H1 (cell line): Measurements from ENCODE around the gene RABGAP1. TPM values are rescaled to one million over a fixed set of nuclear protein-coding genes. Genes with fewer than 3 reads are reported as not detected.

Source experiments
- CTCF ChIA-PET: fragments of 300-600 bp; sonication (Branson Sonifier 250); formaldehyde crosslinking; loops from one replicate; lab custom pipeline; 2021; ENCODE audit not compliant: partially characterized antibody; lab: Charles Lee
- POLR2A ChIA-PET: fragments of 300-600 bp; sonication (Branson Sonifier 250); formaldehyde crosslinking; loops from one replicate; lab custom pipeline; 2021; ENCODE audit warnings: inconsistent platforms; ENCODE audit not compliant: partially characterized antibody; lab: Charles Lee
- DNase-seq, 2 experiments: peaks; one replicate each; pipeline versions ENCODE4 v3.0.0 to v3.0.0-alpha.2; 2010 to 2022; ENCODE audit warnings: low spot score in 2 of 2, low read depth in 1 of 2, mixed read lengths in 1 of 2
- FAIRE-seq: peaks from 2 replicates; lab custom pipeline; 2011; peaks lifted over from hg19 to GRCh38; lab: Jason Lieb, UNC
- H2AFZ ChIP-seq: 2 replicates; pipeline ENCODE4 v1.8.1; 2012; ENCODE audit warnings: low read length, inconsistent platforms
- H2AK5ac ChIP-seq: 2 replicates; pipeline ENCODE4 v1.6.1; 2013; ENCODE audit warnings: low read depth, low read length
- H2BK120ac ChIP-seq: replicated peaks from 2 replicates; pipeline ENCODE3; 2013; ENCODE audit warnings: low read depth, low read length, inconsistent platforms
- H2BK12ac ChIP-seq: 2 replicates; pipeline ENCODE4 v1.6.1; 2013; ENCODE audit warnings: low read depth, low read length
- H2BK15ac ChIP-seq: 2 replicates; pipeline ENCODE4 v1.6.1; 2013; ENCODE audit warnings: low read length
- H2BK20ac ChIP-seq: 2 replicates; pipeline ENCODE4 v1.6.1; 2013; ENCODE audit warnings: low read length
- H2BK5ac ChIP-seq: 2 replicates; pipeline ENCODE4 v1.6.1; 2013; ENCODE audit warnings: low read depth, low read length
- H3K14ac ChIP-seq: 2 replicates; pipeline ENCODE4 v1.6.1; 2013; ENCODE audit warnings: inconsistent platforms; ENCODE audit not compliant: insufficient read length
- H3K18ac ChIP-seq: 2 replicates; pipeline ENCODE4 v1.6.1; 2013; ENCODE audit warnings: low read length; ENCODE audit errors: extremely low read depth
- H3K23ac ChIP-seq: 2 replicates; pipeline ENCODE4 v1.6.1; 2013; ENCODE audit warnings: inconsistent platforms; ENCODE audit not compliant: insufficient read length
- H3K23me2 ChIP-seq: 2 replicates; pipeline ENCODE4 v1.6.1; 2013; ENCODE audit warnings: low read depth, low read length
- H3K27ac ChIP-seq: 2 replicates; pipeline ENCODE4 v1.6.1; 2011; ENCODE audit warnings: low read depth, low read length, inconsistent platforms
- H3K27me3 ChIP-seq, 4 experiments: replicated peaks in 1 of 4; 1 replicate in 1 of 4; 2 replicates in 3 of 4; pipeline versions ENCODE4 v1.6.1 to v1.8.1; 2011 to 2013; ENCODE audit warnings: low read length in 3 of 4, mild to moderate bottlenecking in 3 of 4, inconsistent platforms in 2 of 4, mixed read lengths in 2 of 4, moderate library complexity in 1 of 4; ENCODE audit not compliant: control insufficient read depth in 3 of 4, insufficient read depth in 3 of 4; ENCODE audit errors: extremely low read depth in 1 of 4
- H3K36me3 ChIP-seq, 4 experiments: 2 replicates each; pipeline versions ENCODE4 v1.6.1 to v1.8.1; 2011 to 2013; ENCODE audit warnings: mild to moderate bottlenecking in 4 of 4, low read length in 3 of 4, moderate library complexity in 2 of 4, control low read depth in 1 of 4, inconsistent platforms in 1 of 4; ENCODE audit not compliant: insufficient read depth in 4 of 4, control insufficient read depth in 2 of 4
- H3K4ac ChIP-seq: replicated peaks from 2 replicates; pipeline ENCODE3; 2013; ENCODE audit warnings: low read length, low read depth, mixed read lengths, inconsistent platforms; ENCODE audit not compliant: insufficient read length
- H3K4me1 ChIP-seq, 4 experiments: replicated peaks in 1 of 4; 1 replicate in 1 of 4; 2 replicates in 3 of 4; pipeline versions ENCODE4 v1.6.1 to v1.8.1; 2011 to 2013; ENCODE audit warnings: low read length in 3 of 4, inconsistent platforms in 2 of 4, mixed read lengths in 1 of 4; ENCODE audit not compliant: insufficient read depth in 4 of 4, control insufficient read depth in 3 of 4
- H3K4me2 ChIP-seq, 2 experiments: 2 replicates each; pipeline versions ENCODE4 v1.6.1 to v1.8.1; 2011 to 2013; ENCODE audit warnings: low read depth in 2 of 2, low read length in 2 of 2, control low read depth in 1 of 2, inconsistent platforms in 1 of 2, mild to moderate bottlenecking in 1 of 2; ENCODE audit not compliant: insufficient read depth in 1 of 2
- H3K4me3 ChIP-seq, 4 experiments: fragments of 200-600, 300-600 bp in 1 of 4; sonication (generic), shearing (Covaris generic), sonication (Bioruptor Twin) in 1 of 4; 2 replicates each; pipeline versions ENCODE4 v1.5.1 to v1.8.1; 2011 to 2016; ENCODE audit warnings: low read length in 4 of 4, low read depth in 3 of 4, control low read depth in 2 of 4, inconsistent platforms in 2 of 4, mild to moderate bottlenecking in 2 of 4, mixed read lengths in 1 of 4, moderate library complexity in 1 of 4; ENCODE audit not compliant: insufficient read depth in 2 of 4; ENCODE audit errors: extremely low read depth in 1 of 4
- H3K56ac ChIP-seq: replicated peaks from 2 replicates; pipeline ENCODE3; 2013; ENCODE audit warnings: low read depth, mild to moderate bottlenecking, mixed read lengths, low read length, inconsistent platforms; ENCODE audit not compliant: insufficient read length
- H3K79me1 ChIP-seq: 2 replicates; pipeline ENCODE4 v1.6.1; 2013; ENCODE audit warnings: low read depth, low read length, control low read depth
- H3K79me2 ChIP-seq, 2 experiments: 2 replicates each; pipeline versions ENCODE4 v1.6.1 to v1.8.1; 2012 to 2013; ENCODE audit warnings: low read length in 2 of 2, mild to moderate bottlenecking in 2 of 2, inconsistent platforms in 1 of 2; ENCODE audit not compliant: insufficient read depth in 2 of 2, control insufficient read depth in 1 of 2
- H3K9ac ChIP-seq, 4 experiments: replicated peaks in 1 of 4; 1 replicate in 1 of 4; 2 replicates in 3 of 4; pipeline versions ENCODE4 v1.6.1 to v1.8.1; 2011 to 2013; ENCODE audit warnings: low read depth in 3 of 4, low read length in 3 of 4, control low read depth in 2 of 4, mild to moderate bottlenecking in 2 of 4, moderate library complexity in 2 of 4, inconsistent platforms in 1 of 4; ENCODE audit errors: extremely low read depth in 1 of 4
- H3K9me3 ChIP-seq, 2 experiments: 2 replicates each; pipeline versions ENCODE4 v1.6.1 to v1.8.1; 2012 to 2013; ENCODE audit warnings: mild to moderate bottlenecking in 2 of 2, moderate library complexity in 2 of 2, control low read depth in 1 of 2, inconsistent platforms in 1 of 2, low read depth in 1 of 2, low read length in 1 of 2, mixed read lengths in 1 of 2; ENCODE audit not compliant: insufficient read depth in 2 of 2
- H4K20me1 ChIP-seq, 2 experiments: replicated peaks in 1 of 2; 2 replicates each; pipeline versions ENCODE3 to v1.8.1; 2011 to 2013; ENCODE audit warnings: inconsistent platforms in 2 of 2, low read length in 2 of 2, mild to moderate bottlenecking in 1 of 2; ENCODE audit not compliant: insufficient read depth in 2 of 2, control insufficient read depth in 1 of 2
- H4K5ac ChIP-seq: 2 replicates; pipeline ENCODE4 v1.6.1; 2013; ENCODE audit warnings: low read length, low read depth, mixed read lengths, inconsistent platforms; ENCODE audit not compliant: insufficient read length
- H4K8ac ChIP-seq: 2 replicates; pipeline ENCODE4 v1.8.0; 2013; ENCODE audit warnings: mild to moderate bottlenecking, moderate library complexity, low read length, inconsistent platforms; ENCODE audit not compliant: insufficient read depth; ENCODE audit errors: extremely low read depth
- H4K91ac ChIP-seq: replicated peaks from 2 replicates; pipeline ENCODE3; 2013; ENCODE audit warnings: low read length, mixed read lengths, inconsistent platforms; ENCODE audit not compliant: insufficient read length
- CBX5 ChIP-seq: fragments of 300-800, 300-1000 bp; sonication (generic); IDR thresholded peaks from 2 replicates; pipeline ENCODE4 v1.7.1; 2016; ENCODE audit warnings: antibody characterized with exemption, low read length, low read depth
- CREB1 ChIP-seq: IDR thresholded peaks from 2 replicates; pipeline ENCODE4 v1.6.1; 2012; ENCODE audit warnings: inconsistent platforms
- JUND ChIP-seq: IDR thresholded peaks from 2 replicates; pipeline ENCODE4 v1.6.1; 2011; ENCODE audit warnings: mild to moderate bottlenecking, improper control_type of control experiment, low read length
- PHF8 ChIP-seq: fragments of 200-600 bp; sonication (generic); conservative IDR thresholded peaks from 2 replicates; pipeline ENCODE4 v1.7.1; 2012; ENCODE audit warnings: low read depth, mild to moderate bottlenecking, inconsistent platforms, low read length, moderate library complexity
- RXRA ChIP-seq: IDR thresholded peaks from 2 replicates; pipeline ENCODE4 v1.6.1; 2011; ENCODE audit warnings: low read depth, mild to moderate bottlenecking, low read length, moderate library complexity; ENCODE audit not compliant: insufficient read depth
- WGBS, 2 experiments: shearing (Covaris generic) in 1 of 2; methylation state at CpG; one replicate each; pipeline versions ENCODE4 v1.1.6 to v1.1.7; 2013 to 2015; ENCODE audit warnings: low lambda C conversion rate in 2 of 2, mixed read lengths in 2 of 2, inconsistent platforms in 1 of 2, low coverage in 1 of 2, missing lambda C conversion rate in 1 of 2; ENCODE audit not compliant: insufficient replicate concordance in 2 of 2, insufficient coverage in 1 of 2, insufficient read length in 1 of 2; ENCODE audit errors: extremely low coverage in 1 of 2, missing lambda C conversion rate in 1 of 2; 5-methylcytosine and 5-hydroxymethylcytosine counted together
- polyA plus RNA-seq, 7 experiments: library from polyadenylated mRNA; depleted of rRNA in 3 of 7; stranded (reverse) in 5 of 7; unstranded in 2 of 7; fragments of >200 nt in 5 of 7; fragments of 200-250 nt in 2 of 7; gene quantifications; 1 replicate in 5 of 7; 2 replicates in 1 of 7; 4 replicates in 1 of 7; pipeline versions ENCODE4 v1.2.1 to v1.2.3, GENCODE V29; 2011 to 2013; ENCODE audit warnings: missing spikeins in 2 of 7, mixed read lengths in 2 of 7
- total RNA-seq: library from RNA; stranded (reverse); fragmentation: NEBNext Ultra II Directional; extraction: Animal tissue kit (Norgen Biotek cat#: 25700); gene quantifications from 2 replicates; pipeline ENCODE4 v1.2.1, GENCODE V29; 2021
- TF ChIP-seq, protein P1 (sequence below): IDR thresholded peaks from 2 replicates; pipeline ENCODE4 v1.6.1; 2011; ENCODE audit warnings: low read length, improper control_type of control experiment
- TF ChIP-seq, protein P2 (sequence below): IDR thresholded peaks from 2 replicates; pipeline ENCODE4 v1.6.1; 2012; ENCODE audit warnings: low read length, inconsistent platforms

RABGAP1 gene
- total and polyA plus RNA-seq, 2 of the 8 experiments (the other 6 are each of a cell fraction or from before 2014, with no cell fraction given) = 15.7 to 38.3 TPM

DNA sequence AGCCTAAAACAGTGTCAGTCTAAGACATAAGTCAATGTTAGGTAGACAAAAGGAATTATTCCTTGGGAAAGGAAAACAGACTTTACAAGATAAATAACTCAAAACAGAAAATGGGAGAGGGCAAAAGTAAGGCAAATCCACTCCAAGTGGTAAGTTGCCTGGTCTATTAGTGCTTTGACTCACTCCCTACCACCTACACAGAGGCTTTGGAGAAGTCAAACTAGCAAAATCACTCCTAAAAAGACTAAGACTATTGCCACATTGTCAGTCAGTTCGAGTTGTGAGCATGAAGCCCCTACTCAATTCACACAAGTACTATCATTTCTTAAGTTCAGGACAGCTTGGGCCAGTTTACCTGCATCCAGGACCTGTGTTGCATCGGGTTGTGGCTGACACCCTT lies 22.5 kb upstream of the RABGAP1 start:
- H3K4me2 ChIP-seq = no peak overlapping the region
- no peak overlapping the region for H4K5ac ChIP-seq
- H3K56ac ChIP-seq = no peak overlapping the region
- FAIRE-seq (no peak), DNase-seq (no peak)
- TF ChIP-seq JUND (no peak), CREB1 (no peak), CBX5 (no peak), PHF8 (no peak), RXRA (no peak)
- TF ChIP-seq, protein P1, sequence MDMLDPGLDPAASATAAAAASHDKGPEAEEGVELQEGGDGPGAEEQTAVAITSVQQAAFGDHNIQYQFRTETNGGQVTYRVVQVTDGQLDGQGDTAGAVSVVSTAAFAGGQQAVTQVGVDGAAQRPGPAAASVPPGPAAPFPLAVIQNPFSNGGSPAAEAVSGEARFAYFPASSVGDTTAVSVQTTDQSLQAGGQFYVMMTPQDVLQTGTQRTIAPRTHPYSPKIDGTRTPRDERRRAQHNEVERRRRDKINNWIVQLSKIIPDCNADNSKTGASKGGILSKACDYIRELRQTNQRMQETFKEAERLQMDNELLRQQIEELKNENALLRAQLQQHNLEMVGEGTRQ = no peak
- TF ChIP-seq, protein P2, sequence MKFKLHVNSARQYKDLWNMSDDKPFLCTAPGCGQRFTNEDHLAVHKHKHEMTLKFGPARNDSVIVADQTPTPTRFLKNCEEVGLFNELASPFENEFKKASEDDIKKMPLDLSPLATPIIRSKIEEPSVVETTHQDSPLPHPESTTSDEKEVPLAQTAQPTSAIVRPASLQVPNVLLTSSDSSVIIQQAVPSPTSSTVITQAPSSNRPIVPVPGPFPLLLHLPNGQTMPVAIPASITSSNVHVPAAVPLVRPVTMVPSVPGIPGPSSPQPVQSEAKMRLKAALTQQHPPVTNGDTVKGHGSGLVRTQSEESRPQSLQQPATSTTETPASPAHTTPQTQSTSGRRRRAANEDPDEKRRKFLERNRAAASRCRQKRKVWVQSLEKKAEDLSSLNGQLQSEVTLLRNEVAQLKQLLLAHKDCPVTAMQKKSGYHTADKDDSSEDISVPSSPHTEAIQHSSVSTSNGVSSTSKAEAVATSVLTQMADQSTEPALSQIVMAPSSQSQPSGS = no peak
- H2BK120ac ChIP-seq = no peak overlapping the region
- no peak overlapping the region for H3K18ac ChIP-seq
- no peak overlapping the region for H2BK20ac ChIP-seq
- ChIA-PET CTCF (no interaction called here), POLR2A (interaction anchor here (2.2 kb wide), 1 partner anchor 13 kb away, joined by 6 read pairs; the partner anchor contains the start of gene RC3H2)
- no peak overlapping the region for H2BK12ac ChIP-seq
- no peak overlapping the region for H4K91ac ChIP-seq
- H3K4ac ChIP-seq = no peak overlapping the region
- no peaks in the 10 kb centered on the region for H3K27me3 ChIP-seq
- H3K9ac ChIP-seq = no peak overlapping the region
- peaks cover 2 to 13% (median 7%) of the 10 kb centered on the region in 4 experiments; a peak in 6 of 8 replicates for H3K36me3 ChIP-seq
- no peak overlapping the region for H2AFZ ChIP-seq
- no peak overlapping the region for H3K27ac ChIP-seq
- no peak overlapping the region for H2AK5ac ChIP-seq
- 74% methylated on average over 2 of the region's 2 CpGs; no CpG with 5 or more reads in 1 of the 2 experiments for WGBS, 2 experiments
- H3K23ac ChIP-seq = no peak overlapping the region
- H3K4me3 ChIP-seq = no peak overlapping the region
- no peak overlapping the region for H4K8ac ChIP-seq
- peaks cover 0 to 30% of the 10 kb centered on the region in 2 experiments; a peak in 2 of 4 replicates for H3K79me2 ChIP-seq
- H3K4me1 ChIP-seq = peaks cover 0 to 7% (median 4%) of the 10 kb centered on the region in 4 experiments; a peak in 5 of 7 replicates
- H3K14ac ChIP-seq = no peak overlapping the region
- H2BK15ac ChIP-seq = no peak overlapping the region
- peaks cover 2% of the 10 kb centered on the region for H3K23me2 ChIP-seq
- H2BK5ac ChIP-seq = no peak overlapping the region
- no peaks in the 10 kb centered on the region for H4K20me1 ChIP-seq
- H3K79me1 ChIP-seq = no peaks in the 10 kb centered on the region
- H3K9me3 ChIP-seq = no peaks in the 10 kb centered on the region
